H9 (cell line): ENCODE data around the gene IREB2. TPM values are rescaled to one million over a fixed set of nuclear protein-coding genes. Genes with fewer than 3 reads are reported as not detected.

Experiments
- DNase-seq: peaks from one replicate; pipeline ENCODE4 v3.0.0-alpha.2; 2017
- H2AFZ ChIP-seq: one replicate; pipeline ENCODE4 v1.6.1; 2013; ENCODE audit warnings: mild to moderate bottlenecking, low read length, control low read depth, moderate library complexity
- H2AK5ac ChIP-seq: 2 replicates; pipeline ENCODE4 v1.6.1; 2013; ENCODE audit warnings: low read length, control low read depth, mixed read lengths; ENCODE audit not compliant: insufficient read length
- H2BK120ac ChIP-seq: one replicate; pipeline ENCODE4 v1.6.1; 2013; ENCODE audit warnings: low read depth, mild to moderate bottlenecking, low read length, control low read depth, inconsistent platforms; ENCODE audit not compliant: poor library complexity, severe bottlenecking
- H2BK12ac ChIP-seq: 2 replicates; pipeline ENCODE4 v1.6.1; 2013; ENCODE audit warnings: low read length, control low read depth, mixed read lengths, low read depth; ENCODE audit not compliant: insufficient read length
- H2BK15ac ChIP-seq: 2 replicates; pipeline ENCODE4 v1.6.1; 2013; ENCODE audit warnings: low read depth, low read length, control low read depth
- H2BK20ac ChIP-seq: one replicate; pipeline ENCODE4 v1.6.1; 2013; ENCODE audit warnings: low read depth, mild to moderate bottlenecking, low read length, control low read depth, inconsistent platforms; ENCODE audit not compliant: poor library complexity, severe bottlenecking
- H2BK5ac ChIP-seq: 2 replicates; pipeline ENCODE4 v1.6.1; 2013; ENCODE audit warnings: low read length, control low read depth, mixed read lengths; ENCODE audit not compliant: insufficient read length
- H3K14ac ChIP-seq: 2 replicates; pipeline ENCODE4 v1.6.1; 2013; ENCODE audit warnings: low read length, control low read depth; ENCODE audit not compliant: insufficient read depth
- H3K18ac ChIP-seq: 2 replicates; pipeline ENCODE4 v1.6.1; 2013; ENCODE audit warnings: low read depth, mild to moderate bottlenecking, mixed read lengths, low read length, control low read depth; ENCODE audit not compliant: insufficient read length
- H3K23ac ChIP-seq: 2 replicates; pipeline ENCODE4 v1.6.1; 2013; ENCODE audit warnings: low read length, control low read depth, mixed read lengths, low read depth; ENCODE audit not compliant: insufficient read length
- H3K23me2 ChIP-seq: 2 replicates; pipeline ENCODE4 v1.6.1; 2013; ENCODE audit warnings: low read depth, mild to moderate bottlenecking, mixed read lengths, low read length, control low read depth; ENCODE audit not compliant: insufficient read length, poor library complexity, severe bottlenecking
- H3K27ac ChIP-seq: 2 replicates; pipeline ENCODE4 v1.5.1; 2013; ENCODE audit warnings: low read length, control low read depth, mixed read lengths, low read depth; ENCODE audit not compliant: insufficient read length
- H3K27me3 ChIP-seq: 2 replicates; pipeline ENCODE4 v1.6.1; 2013; ENCODE audit warnings: low read length, control low read depth, inconsistent platforms; ENCODE audit not compliant: insufficient read depth
- H3K4ac ChIP-seq: 2 replicates; pipeline ENCODE4 v1.6.1; 2013; ENCODE audit warnings: low read depth, mild to moderate bottlenecking, control low read depth, inconsistent platforms, low read length, moderate library complexity
- H3K4me1 ChIP-seq: 2 replicates; pipeline ENCODE4 v1.6.1; 2013; ENCODE audit warnings: low read length, control low read depth, inconsistent platforms; ENCODE audit not compliant: insufficient read depth
- H3K4me2 ChIP-seq: 2 replicates; pipeline ENCODE4 v1.6.1; 2013; ENCODE audit warnings: low read length, control low read depth, mixed read lengths; ENCODE audit not compliant: insufficient read length, insufficient read depth
- H3K56ac ChIP-seq: 2 replicates; pipeline ENCODE4 v1.6.1; 2013; ENCODE audit warnings: low read depth, mild to moderate bottlenecking, mixed read lengths, low read length, control low read depth; ENCODE audit not compliant: insufficient read length
- H3K79me1 ChIP-seq: 2 replicates; pipeline ENCODE4 v1.6.1; 2013; ENCODE audit warnings: low read depth, mild to moderate bottlenecking, moderate library complexity, low read length, control low read depth, inconsistent platforms; ENCODE audit not compliant: insufficient read depth, poor library complexity, severe bottlenecking
- H3K79me2 ChIP-seq: 2 replicates; pipeline ENCODE4 v1.6.1; 2013; ENCODE audit warnings: low read length, control low read depth, inconsistent platforms; ENCODE audit not compliant: insufficient read depth
- H3K9ac ChIP-seq: 2 replicates; pipeline ENCODE4 v1.6.1; 2013; ENCODE audit warnings: low read length, control low read depth, mixed read lengths; ENCODE audit not compliant: insufficient read length; ENCODE audit errors: extremely low read depth
- H3K9me3 ChIP-seq: one replicate; pipeline ENCODE4 v1.6.1; 2013; ENCODE audit warnings: low read depth, low read length, inconsistent platforms; ENCODE audit not compliant: control insufficient read depth
- H3T11ph ChIP-seq: one replicate; pipeline ENCODE4 v1.6.1; 2013; ENCODE audit warnings: mild to moderate bottlenecking, low read length, control low read depth, inconsistent platforms
- H4K20me1 ChIP-seq: one replicate; pipeline ENCODE4 v1.6.1; 2013; ENCODE audit not compliant: control insufficient read depth, insufficient read length, insufficient read depth
- H4K5ac ChIP-seq: 2 replicates; pipeline ENCODE4 v1.6.1; 2013; ENCODE audit warnings: low read depth, mild to moderate bottlenecking, mixed read lengths, low read length, control low read depth; ENCODE audit not compliant: insufficient read length
- H4K8ac ChIP-seq: replicated peaks from 2 replicates; pipeline ENCODE4 v1.6.1; 2013; ENCODE audit warnings: low read length, control low read depth, mixed read lengths, low read depth; ENCODE audit not compliant: insufficient read length
- H4K91ac ChIP-seq: 2 replicates; pipeline ENCODE4 v1.6.1; 2013; ENCODE audit warnings: low read depth, mild to moderate bottlenecking, moderate library complexity, mixed read lengths, low read length, control low read depth; ENCODE audit not compliant: insufficient read length
- H3K27ac Mint-ChIP-seq, 3 experiments: 2 replicates in 2 of 3; 3 replicates in 1 of 3; pipeline ENCODE4 v1.8.0; 2020 to 2021; ENCODE audit warnings: mixed read lengths in 3 of 3, mild to moderate bottlenecking in 1 of 3, moderate library complexity in 1 of 3
- H3K27me3 Mint-ChIP-seq: 2 replicates; pipeline ENCODE4 v1.8.0; 2021; ENCODE audit warnings: low read depth, mild to moderate bottlenecking, moderate library complexity, mixed read lengths
- H3K36me3 Mint-ChIP-seq, 3 experiments: 2 replicates in 2 of 3; 3 replicates in 1 of 3; pipeline ENCODE4 v1.8.0; 2020 to 2021; ENCODE audit warnings: low read depth in 3 of 3, mixed read lengths in 3 of 3; ENCODE audit not compliant: insufficient read depth in 1 of 3
- H3K4me1 Mint-ChIP-seq, 2 experiments: 2 replicates each; pipeline ENCODE4 v1.8.0; 2020; ENCODE audit warnings: mixed read lengths in 2 of 2
- H3K4me3 Mint-ChIP-seq, 2 experiments: 2 replicates in 1 of 2; 3 replicates in 1 of 2; pipeline ENCODE4 v1.8.0; 2020 to 2021; ENCODE audit warnings: mild to moderate bottlenecking in 2 of 2, mixed read lengths in 2 of 2, moderate library complexity in 1 of 2
- H3K9me3 Mint-ChIP-seq, 2 experiments: 2 replicates in 1 of 2; 3 replicates in 1 of 2; pipeline ENCODE4 v1.8.0; 2020; ENCODE audit warnings: mild to moderate bottlenecking in 2 of 2, mixed read lengths in 2 of 2, moderate library complexity in 1 of 2
- WGBS: extraction: QIAGEN DNeasy Blood & Tissue Kit; methylation state at CpG from one replicate; pipeline ENCODE4 v1.1.7; 2013; ENCODE audit warnings: missing lambda C conversion rate, low lambda C conversion rate, mixed read lengths; ENCODE audit not compliant: insufficient read length; ENCODE audit errors: extremely low coverage; 5-methylcytosine and 5-hydroxymethylcytosine counted together
- total RNA-seq: library from RNA; stranded (reverse); gene quantifications from 2 replicates; pipeline ENCODE4 v1.2.1, GENCODE V29; 2021
- TF ChIP-seq, protein P1 (sequence below): fragments of 200-600 bp; sonication (generic); conservative IDR thresholded peaks from 3 replicates; pipeline ENCODE4 v1.8.0; 2021; ENCODE audit warnings: antibody characterized with exemption, mild to moderate bottlenecking

Gene IREB2
- total RNA-seq, 1 experiment from 2014 or later, result 87.6 TPM

DNA sequence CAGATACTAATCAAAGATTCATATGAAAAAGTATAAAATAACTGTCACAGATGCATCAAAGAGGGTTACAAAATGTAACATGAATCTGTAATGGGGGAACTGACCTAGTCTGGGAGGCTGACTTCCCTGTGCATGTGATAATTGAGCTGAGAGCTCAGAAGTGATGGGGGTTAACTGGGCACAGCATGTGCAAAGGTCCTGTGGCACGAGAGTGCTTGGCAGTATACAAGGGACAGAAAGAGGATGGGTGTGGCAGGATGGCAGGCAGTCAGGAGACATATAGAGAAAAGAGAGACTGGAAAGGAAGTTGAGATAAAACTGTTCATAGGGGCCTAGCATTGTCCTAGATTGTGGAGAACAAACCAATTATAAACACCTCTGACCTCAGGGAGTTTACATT lies 47.8 kb upstream of the IREB2 start:
- H4K8ac ChIP-seq, result no peak overlapping the region
- peaks cover 53 to 73% of the 10 kb centered on the region in 2 experiments for H3K4me1 Mint-ChIP-seq
- H3K4me1 ChIP-seq, result peaks cover 5% of the 10 kb centered on the region
- WGBS, result no CpG with 5 or more reads among the region's 1 CpG
- H4K20me1 ChIP-seq, result no peaks in the 10 kb centered on the region
- no peak overlapping the region for H3K14ac ChIP-seq
- no peak overlapping the region for H3T11ph ChIP-seq
- TF ChIP-seq, protein P1, sequence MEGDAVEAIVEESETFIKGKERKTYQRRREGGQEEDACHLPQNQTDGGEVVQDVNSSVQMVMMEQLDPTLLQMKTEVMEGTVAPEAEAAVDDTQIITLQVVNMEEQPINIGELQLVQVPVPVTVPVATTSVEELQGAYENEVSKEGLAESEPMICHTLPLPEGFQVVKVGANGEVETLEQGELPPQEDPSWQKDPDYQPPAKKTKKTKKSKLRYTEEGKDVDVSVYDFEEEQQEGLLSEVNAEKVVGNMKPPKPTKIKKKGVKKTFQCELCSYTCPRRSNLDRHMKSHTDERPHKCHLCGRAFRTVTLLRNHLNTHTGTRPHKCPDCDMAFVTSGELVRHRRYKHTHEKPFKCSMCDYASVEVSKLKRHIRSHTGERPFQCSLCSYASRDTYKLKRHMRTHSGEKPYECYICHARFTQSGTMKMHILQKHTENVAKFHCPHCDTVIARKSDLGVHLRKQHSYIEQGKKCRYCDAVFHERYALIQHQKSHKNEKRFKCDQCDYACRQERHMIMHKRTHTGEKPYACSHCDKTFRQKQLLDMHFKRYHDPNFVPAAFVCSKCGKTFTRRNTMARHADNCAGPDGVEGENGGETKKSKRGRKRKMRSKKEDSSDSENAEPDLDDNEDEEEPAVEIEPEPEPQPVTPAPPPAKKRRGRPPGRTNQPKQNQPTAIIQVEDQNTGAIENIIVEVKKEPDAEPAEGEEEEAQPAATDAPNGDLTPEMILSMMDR, result no peak
- no peak overlapping the region for H3K18ac ChIP-seq
- H2BK20ac ChIP-seq, result no peak overlapping the region
- H4K91ac ChIP-seq, result no peak overlapping the region
- no peaks in the 10 kb centered on the region for H3K23me2 ChIP-seq
- no peak for DNase-seq
- H3K79me2 ChIP-seq, result no peaks in the 10 kb centered on the region
- no peak overlapping the region for H2BK15ac ChIP-seq
- H3K56ac ChIP-seq, result no peak overlapping the region
- peaks cover 3 to 8% of the 10 kb centered on the region in 2 experiments; a peak in 2 of 5 replicates for H3K9me3 Mint-ChIP-seq
- peaks cover 7% of the 10 kb centered on the region for H3K27me3 Mint-ChIP-seq
- no peak overlapping the region for H3K4ac ChIP-seq
- H3K27ac ChIP-seq, result no peak overlapping the region
- no peak overlapping the region for H2BK120ac ChIP-seq
- H3K9ac ChIP-seq, result no peak overlapping the region
- no peak overlapping the region for H4K5ac ChIP-seq
- peak overlapping the region in 1 of 2 experiments; percentile 14; a peak in 1 of 5 replicates for H3K4me3 Mint-ChIP-seq
- no peaks in the 10 kb centered on the region for H3K79me1 ChIP-seq
- H3K9me3 ChIP-seq, result no peaks in the 10 kb centered on the region
- H3K27ac Mint-ChIP-seq, result peak overlapping the region in 1 of 3 experiments; percentile 78; a peak in 1 of 7 replicates
- H3K36me3 Mint-ChIP-seq, result peaks cover 0 to 5% (median 2%) of the 10 kb centered on the region in 3 experiments; a peak in 2 of 7 replicates
- no peak overlapping the region for H2AK5ac ChIP-seq
- H3K23ac ChIP-seq, result no peak overlapping the region
- H2BK5ac ChIP-seq, result no peak overlapping the region
- no peaks in the 10 kb centered on the region for H3K27me3 ChIP-seq
- H2AFZ ChIP-seq, result no peak overlapping the region
- H2BK12ac ChIP-seq, result no peak overlapping the region
- no peak overlapping the region for H3K4me2 ChIP-seq
